SU-DHL-6 (cell line): ENCODE data around the gene MC5R.

Experiments used
- CTCF ChIP-seq: fragments of 200-600 bp; sonication (generic); IDR thresholded peaks from one replicate; pipeline ENCODE4 v1.5.1; 2017; ENCODE audit warnings: antibody characterized with exemption, mild to moderate bottlenecking, low read length, moderate library complexity; ENCODE audit not compliant: insufficient read depth, poor library complexity, severe bottlenecking
- EZH2phosphoT487 ChIP-seq: fragments of 200-600 bp; sonication (generic), shearing (Covaris generic); conservative IDR thresholded peaks from 2 replicates; pipeline ENCODE4 v1.6.1; 2018; ENCODE audit warnings: mild to moderate bottlenecking, antibody characterized with exemption, low read length, moderate library complexity, mixed read lengths

GRCh38 chr18:13809043-13809430 lies 14.9 kb upstream of the MC5R start:
- TF ChIP-seq CTCF, result no peak
- no peak for TF ChIP-seq EZH2phosphoT487
